Endothelial cell of umbilical vein (primary cell): ENCODE measurements around the gene AKAIN1. TPM values are rescaled to one million over a fixed set of nuclear protein-coding genes. Genes with fewer than 3 reads are reported as not detected.

Source experiments
- BruUV-seq: library from RNA; stranded (reverse); fragments of 400-500 nt; replicated peaks from 2 replicates; lab custom pipeline; 2021; lab: Mats Ljungman, UMichigan
- CTCF ChIA-PET: fragments of 300-600, 350-600 bp; sonication (Branson Sonifier 250); formaldehyde crosslinking; loops from one replicate; lab custom pipeline; 2021; ENCODE audit warnings: antibody characterized with exemption, inconsistent platforms; lab: Charles Lee
- POLR2A ChIA-PET: fragments of 300-600, 350-600 bp; sonication (Branson Sonifier 250); formaldehyde crosslinking; loops from one replicate; lab custom pipeline; 2021; ENCODE audit warnings: antibody characterized with exemption, inconsistent platforms; lab: Charles Lee
- DNase-seq: peaks from one replicate; pipeline ENCODE4 v3.0.0-alpha.2; 2011; ENCODE audit warnings: low read depth, low spot score
- FAIRE-seq: peaks from 2 replicates; lab custom pipeline; 2011; peaks lifted over from hg19 to GRCh38; lab: Jason Lieb, UNC
- H2AFZ ChIP-seq: 2 replicates; pipeline ENCODE4 v1.6.0; 2012; ENCODE audit warnings: low read depth, low read length, control low read depth, inconsistent platforms
- H3K27ac ChIP-seq: 2 replicates; pipeline ENCODE4 v1.5.1; 2011; ENCODE audit warnings: low read depth, mild to moderate bottlenecking, control low read depth, low read length, moderate library complexity; ENCODE audit not compliant: insufficient read depth
- H3K27me3 ChIP-seq, 2 experiments: 2 replicates each; pipeline versions ENCODE4 v1.6.0 to v1.6.1; 2011; ENCODE audit warnings: low read length in 2 of 2, mixed read lengths in 1 of 2; ENCODE audit not compliant: control insufficient read depth in 2 of 2, insufficient read depth in 2 of 2
- H3K36me3 ChIP-seq, 2 experiments: 2 replicates in 1 of 2; 3 replicates in 1 of 2; pipeline ENCODE4 v1.5.1; 2011; ENCODE audit warnings: low read length in 2 of 2, mild to moderate bottlenecking in 1 of 2, moderate library complexity in 1 of 2; ENCODE audit not compliant: control insufficient read depth in 2 of 2, insufficient read depth in 2 of 2; ENCODE audit errors: extremely low read depth in 1 of 2
- H3K4me1 ChIP-seq: 3 replicates; pipeline ENCODE4 v1.5.1; 2011; ENCODE audit warnings: mild to moderate bottlenecking, low read length; ENCODE audit not compliant: control insufficient read depth, insufficient read depth; ENCODE audit errors: extremely low read depth
- H3K4me2 ChIP-seq: 2 replicates; pipeline ENCODE4 v1.6.1; 2011; ENCODE audit warnings: low read length, control low read depth, mixed read lengths; ENCODE audit not compliant: insufficient read depth
- H3K4me3 ChIP-seq, 3 experiments: fragments of 200-600 bp in 1 of 3; sonication (generic), shearing (Covaris generic) in 1 of 3; replicated peaks in 1 of 3; 2 replicates each; pipeline ENCODE4 v1.5.1; 2011 to 2016; ENCODE audit warnings: control low read depth in 3 of 3, low read length in 3 of 3, mild to moderate bottlenecking in 2 of 3, inconsistent platforms in 1 of 3, low read depth in 1 of 3, moderate library complexity in 1 of 3; ENCODE audit not compliant: insufficient read depth in 1 of 3
- H3K79me2 ChIP-seq: 2 replicates; pipeline ENCODE4 v1.6.0; 2012; ENCODE audit warnings: low read length, inconsistent platforms; ENCODE audit not compliant: control insufficient read depth, insufficient read depth
- H3K9ac ChIP-seq: replicated peaks from 2 replicates; pipeline ENCODE3; 2011; ENCODE audit warnings: low read length, control low read depth; ENCODE audit not compliant: insufficient read depth; ENCODE audit errors: extremely low read depth
- H3K9me1 ChIP-seq: replicated peaks from 3 replicates; pipeline ENCODE4 v1.6.0; 2011; ENCODE audit warnings: mild to moderate bottlenecking, low read length; ENCODE audit not compliant: control insufficient read depth, insufficient read depth; ENCODE audit errors: extremely low read depth
- H3K9me3 ChIP-seq: replicated peaks from 2 replicates; pipeline ENCODE4 v1.5.1; 2012; ENCODE audit warnings: low read length, inconsistent platforms; ENCODE audit not compliant: control insufficient read depth, insufficient read depth
- H4K20me1 ChIP-seq: replicated peaks from 2 replicates; pipeline ENCODE3; 2011; ENCODE audit warnings: mild to moderate bottlenecking, low read length; ENCODE audit not compliant: control insufficient read depth, insufficient read depth; ENCODE audit errors: extremely low read depth
- CTCF ChIP-seq, 2 donors: IDR thresholded peaks; 1 replicate in 1 of 2; 2 replicates in 1 of 2; pipeline ENCODE4 v1.5.1; 2011; ENCODE audit warnings: low read length in 2 of 2, mild to moderate bottlenecking in 2 of 2, moderate library complexity in 2 of 2, control low read depth in 1 of 2, inconsistent platforms in 1 of 2, low read depth in 1 of 2; ENCODE audit not compliant: insufficient read depth in 1 of 2; ENCODE audit errors: extremely low read depth in 1 of 2
- EZH2 ChIP-seq: IDR thresholded peaks from 2 replicates; pipeline ENCODE4 v1.6.1; 2012; ENCODE audit warnings: borderline replicate concordance, low read depth, mild to moderate bottlenecking, moderate library complexity, low read length, inconsistent platforms; ENCODE audit not compliant: severe bottlenecking
- FOS ChIP-seq: IDR thresholded peaks from 2 replicates; pipeline ENCODE4 v1.6.1; 2011; ENCODE audit warnings: mild to moderate bottlenecking, low read length, moderate library complexity, borderline replicate concordance; ENCODE audit not compliant: insufficient read depth
- GATA2 ChIP-seq: IDR thresholded peaks from 2 replicates; pipeline ENCODE4 v1.7.0; 2011; ENCODE audit warnings: low read depth, mild to moderate bottlenecking, moderate library complexity, mixed read lengths, low read length; ENCODE audit not compliant: insufficient read length, insufficient read depth
- JUN ChIP-seq: IDR thresholded peaks from 2 replicates; pipeline ENCODE4 v1.6.1; 2011; ENCODE audit warnings: borderline replicate concordance, low read depth; ENCODE audit not compliant: insufficient read length, insufficient read depth
- MYC ChIP-seq: IDR thresholded peaks from one replicate; pipeline ENCODE4 v1.6.1; 2011; ENCODE audit warnings: mild to moderate bottlenecking, low read depth, low read length
- POLR2A ChIP-seq: IDR thresholded peaks from 2 replicates; pipeline ENCODE4 v1.6.1; 2012; ENCODE audit warnings: low read depth, mild to moderate bottlenecking, control low read depth, low read length
- POLR2AphosphoS5 ChIP-seq: IDR thresholded peaks from 2 replicates; pipeline ENCODE4 v1.6.1; 2012; ENCODE audit warnings: low read depth, mild to moderate bottlenecking, control low read depth, low read length, moderate library complexity; ENCODE audit not compliant: insufficient read depth
- dilution Hi-C: fragments of 300-500 bp; cut with MboI; formaldehyde crosslinking; loops from one replicate; pipeline ENCODE4 v1.15.0; 2019; ENCODE audit warnings: low sequenced_read_pairs; ENCODE audit not compliant: extremely low pct_ligation_motif_present
- intact Hi-C: fragments of 100-400 bp; cut with micrococcal nuclease; formaldehyde crosslinking; loops from one replicate; pipeline ENCODE4 v1.10.0; 2022
- polyA plus RNA-seq, 4 experiments: library from polyadenylated mRNA; depleted of rRNA in 3 of 4; stranded (reverse) in 3 of 4; unstranded in 1 of 4; fragments of >200 nt; gene quantifications; 2 replicates each; pipeline versions ENCODE4 v1.2.1 to v1.2.3, GENCODE V29; 2011 to 2012; ENCODE audit warnings: missing spikeins in 1 of 4
- total RNA-seq: library from RNA; stranded (reverse); gene quantifications from 2 replicates; pipeline ENCODE4 v1.2.3, GENCODE V29; 2021
- TF ChIP-seq, protein P1 (sequence below): IDR thresholded peaks from 2 replicates; pipeline ENCODE4 v1.6.1; 2011; ENCODE audit not compliant: insufficient read depth, insufficient read length

AKAIN1 gene
- total and polyA plus RNA-seq, 2 donors (not counting 3 experiments of a cell fraction or from before 2014, with no cell fraction given), result not detected

GRCh38 chr18:5196253-5197031 lies 615 bp downstream of the AKAIN1 start:
- no peaks in the 10 kb centered on the region for H3K79me2 ChIP-seq
- no peaks in the 10 kb centered on the region for H4K20me1 ChIP-seq
- FAIRE-seq (no peak), DNase-seq (no peak)
- dilution Hi-C loops (no loop called here), intact Hi-C loops (no loop called here)
- H2AFZ ChIP-seq, result no peak overlapping the region
- TF ChIP-seq EZH2 (no peak), POLR2A (no peak), MYC (no peak), FOS (no peak), JUN (no peak), POLR2AphosphoS5 (no peak), CTCF (IDR thresholded peaks at IDR 0.05; ENCODE audit: extremely low read depth in 1 of 2, insufficient read depth in 1 of 2, low read depth in 1 of 2, low read length in 2 of 2) (no peak), GATA2 (no peak)
- TF ChIP-seq, protein P1, sequence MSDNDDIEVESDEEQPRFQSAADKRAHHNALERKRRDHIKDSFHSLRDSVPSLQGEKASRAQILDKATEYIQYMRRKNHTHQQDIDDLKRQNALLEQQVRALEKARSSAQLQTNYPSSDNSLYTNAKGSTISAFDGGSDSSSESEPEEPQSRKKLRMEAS, result no peak
- H3K4me2 ChIP-seq, result no peak overlapping the region
- H3K9me1 ChIP-seq, result no peaks in the 10 kb centered on the region
- H3K9ac ChIP-seq, result no peak overlapping the region
- no peak overlapping the region for H3K4me3 ChIP-seq
- no peaks in the 10 kb centered on the region for H3K36me3 ChIP-seq
- ChIA-PET CTCF (no interaction called here), POLR2A (interaction anchor here (0.6 kb wide), 1 partner anchor 44 kb away, joined by 3 read pairs; no protein-coding TSS in a partner anchor)
- no peaks in the 10 kb centered on the region for H3K4me1 ChIP-seq
- no TSS peak for BruUV-seq
- H3K9me3 ChIP-seq, result no peaks in the 10 kb centered on the region
- H3K27me3 ChIP-seq, result peaks cover 12 to 14% of the 10 kb centered on the region in 2 experiments
- no peak overlapping the region for H3K27ac ChIP-seq
